Naive thymus-derived CD8-positive, alpha-beta T cell (primary cell): Measurements from ENCODE around the gene SCAPER. TPM values are rescaled to one million over a fixed set of nuclear protein-coding genes. Genes with fewer than 3 reads are reported as not detected.

Experiments
- ATAC-seq, 2 donors: fragments of 150-1000 bp; cut with Tn5 transposase in 1 of 2; sonication (Bioruptor Pico), chemical (Tn5 transposase) in 1 of 2; 1 replicate in 1 of 2; 2 replicates in 1 of 2; pipeline ENCODE4 v1.10.0; 2021; ENCODE audit warnings: mild to moderate bottlenecking in 2 of 2, moderate library complexity in 2 of 2
- POLR2A ChIA-PET: fragments of 350-600 bp; sonication (Branson Sonifier 250); formaldehyde crosslinking; loops from one replicate; lab custom pipeline; 2021; ENCODE audit warnings: antibody characterized with exemption; lab: Charles Lee
- DNase-seq, 10 donors: peaks; one replicate each; pipeline versions ENCODE4 v3.0.0 to v3.0.0-alpha.2; 2020 to 2022
- H3K27ac Mint-ChIP-seq, 10 donors: one replicate each; pipeline ENCODE4 v1.8.0; 2020 to 2022; ENCODE audit warnings: mild to moderate bottlenecking in 10 of 10, mixed read lengths in 10 of 10, moderate library complexity in 4 of 10, inconsistent platforms in 1 of 10
- H3K27me3 Mint-ChIP-seq, 5 donors: one replicate each; pipeline ENCODE4 v1.8.0; 2021 to 2022; ENCODE audit warnings: mixed read lengths in 5 of 5
- H3K36me3 Mint-ChIP-seq, 3 donors: one replicate each; pipeline ENCODE4 v1.8.0; 2020 to 2022; ENCODE audit warnings: mixed read lengths in 3 of 3, mild to moderate bottlenecking in 2 of 3, inconsistent platforms in 1 of 3
- H3K4me1 Mint-ChIP-seq, 4 donors: one replicate each; pipeline ENCODE4 v1.8.0; 2021 to 2022; ENCODE audit warnings: mixed read lengths in 4 of 4
- H3K4me3 Mint-ChIP-seq, 10 donors: one replicate each; pipeline ENCODE4 v1.8.0; 2020 to 2022; ENCODE audit warnings: mild to moderate bottlenecking in 10 of 10, mixed read lengths in 10 of 10, moderate library complexity in 6 of 10, inconsistent platforms in 1 of 10
- H3K9me3 Mint-ChIP-seq, 9 donors: one replicate each; pipeline ENCODE4 v1.8.0; 2020 to 2022; ENCODE audit warnings: mixed read lengths in 9 of 9, mild to moderate bottlenecking in 3 of 9, inconsistent platforms in 1 of 9, moderate library complexity in 1 of 9
- polyA plus RNA-seq, 3 donors: library from polyadenylated mRNA; unstranded; fragments of 300-500 nt; fragmentation: Illumina TruSeq; gene quantifications; one replicate each; pipeline ENCODE4 v1.2.3, GENCODE V29; 2021
- total RNA-seq, 8 experiments: library from RNA in 2 of 8; stranded (reverse) in 2 of 8; gene quantifications; one replicate each; pipeline ENCODE4 v1.2.3 and lab custom pipeline; 2021 to 2026

The SCAPER gene
- 10 to 100 TPM; 42.3 to 58.5 TPM for total RNA-seq
- polyA plus RNA-seq = 10 to 100 TPM; 12.3 to 17.7 (median 15.9) TPM
- total RNA-seq (lab: John Stamatoyannopoulos, UW) = 22.7 to 107 (median 57.4) reads per million in 6 experiments

- POLR2A ChIA-PET = interaction anchor here (0.6 to 6.8 kb wide), 8 partner anchors 23 to 505 kb away, joined by 3 to 49 read pairs (median 4); partner anchors contain the start of genes PSTPIP1 and RCN2
- no peaks in the 10 kb centered on the region for H3K9me3 Mint-ChIP-seq
- DNase-seq (peak; percentile 85 to 94 (median 89)), ATAC-seq (peak; percentile 88)
- H3K27ac Mint-ChIP-seq = peak within 1 kb of the TSS; percentile 93 to 98 (median 96)
- peaks cover 7 to 37% (median 26%) of the 10 kb centered on the region in 4 donors for H3K4me1 Mint-ChIP-seq
- H3K27me3 Mint-ChIP-seq = no peaks in the 10 kb centered on the region
- H3K36me3 Mint-ChIP-seq = peaks cover 0 to 5% (median 0%) of the 10 kb centered on the region in 3 donors
- peak within 1 kb of the TSS; percentile 84 to 97 (median 92) for H3K4me3 Mint-ChIP-seq
Measured at GRCh38 chr15:76905013-76905839, at the start of gene SCAPER. TSS of gene SCAPER (minus strand) at chr15:76905340. CDS start at chr15:76883817, 21,523 bp downstream.

DNA sequence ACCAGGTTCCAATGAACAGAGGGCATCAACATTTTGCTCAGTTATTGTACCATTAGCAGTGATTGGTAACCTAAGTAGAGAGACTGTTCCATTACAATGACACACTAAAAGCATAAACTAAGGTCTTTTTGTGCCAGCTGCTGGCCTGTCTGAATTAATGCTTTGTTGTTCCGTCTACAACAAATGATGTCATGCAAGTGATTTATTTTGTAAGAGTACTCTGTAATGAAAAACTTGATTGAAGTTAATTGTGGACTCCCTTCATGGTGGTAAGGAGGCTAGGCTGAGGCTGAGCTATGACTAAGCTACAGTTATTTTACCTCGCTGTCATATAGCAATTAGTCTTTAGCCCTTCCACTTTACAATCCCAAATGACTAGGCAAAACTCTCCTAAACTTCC is 49.6 kb upstream of the SCAPER start:
- no peak overlapping the region for H3K27ac Mint-ChIP-seq
- POLR2A ChIA-PET = interaction anchor here (0.7 kb wide), 1 partner anchor 11 kb away, joined by 5 read pairs; no protein-coding TSS in a partner anchor

GRCh38 chr15:76953913-76954312 is 48.8 kb upstream of the SCAPER start:
- Mint-ChIP-seq H3K4me3 (no peak overlapping the region), H3K36me3 (peaks cover 0 to 17% (median 0%) of the 10 kb centered on the region in 3 donors), H3K27ac (no peak overlapping the region), H3K9me3 (no peaks in the 10 kb centered on the region), H3K4me1 (peaks cover 0 to 14% (median 12%) of the 10 kb centered on the region in 4 donors), H3K27me3 (no peaks in the 10 kb centered on the region)
- POLR2A ChIA-PET = interaction anchor here (1.3 kb wide), 1 partner anchor 41 kb away, joined by 3 read pairs; no protein-coding TSS in a partner anchor
- ATAC-seq (no peak), DNase-seq (no peak)

More for the DNA sequence above, 49.6 kb upstream of the SCAPER start:
- Mint-ChIP-seq H3K36me3 (peaks cover 0 to 11% (median 0%) of the 10 kb centered on the region in 3 donors), H3K9me3 (no peaks in the 10 kb centered on the region), H3K27me3 (no peaks in the 10 kb centered on the region), H3K4me1 (peaks cover 0 to 14% (median 12%) of the 10 kb centered on the region in 4 donors), H3K4me3 (no peak overlapping the region)
- DNase-seq (no peak), ATAC-seq (no peak)

DNA sequence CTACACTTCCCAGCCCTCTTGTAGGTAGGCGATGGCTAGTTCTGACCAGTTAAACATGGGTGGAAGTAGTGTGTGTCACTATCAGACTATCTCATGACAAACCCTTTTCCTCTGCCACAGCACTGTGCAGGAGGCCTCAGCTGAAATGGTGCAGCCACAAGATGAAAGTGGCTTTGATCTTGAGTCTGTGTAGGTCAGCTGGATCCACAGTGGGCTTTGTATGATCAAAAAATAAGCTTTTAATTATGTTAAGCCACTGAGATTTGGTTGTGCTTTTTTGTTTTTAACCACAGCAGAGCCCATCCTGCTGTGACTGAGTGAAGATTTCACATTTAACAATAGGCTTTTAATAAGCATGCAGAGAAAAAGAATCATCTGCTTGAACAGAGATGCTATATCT is 46.1 kb upstream of the SCAPER start:
- POLR2A ChIA-PET = no interaction called here
- peak overlapping the region in 8 of 10 donors; percentile 28 to 81 (median 62) for H3K27ac Mint-ChIP-seq
- DNase-seq (no peak), ATAC-seq (peak in 1 of 2 donors; percentile 38)
- H3K4me3 Mint-ChIP-seq = no peak overlapping the region
- peaks cover 1 to 42% (median 5%) of the 10 kb centered on the region in 3 donors for H3K36me3 Mint-ChIP-seq
- H3K9me3 Mint-ChIP-seq = no peaks in the 10 kb centered on the region
- peaks cover 6 to 28% (median 19%) of the 10 kb centered on the region in 4 donors for H3K4me1 Mint-ChIP-seq
- H3K27me3 Mint-ChIP-seq = no peaks in the 10 kb centered on the region

DNA sequence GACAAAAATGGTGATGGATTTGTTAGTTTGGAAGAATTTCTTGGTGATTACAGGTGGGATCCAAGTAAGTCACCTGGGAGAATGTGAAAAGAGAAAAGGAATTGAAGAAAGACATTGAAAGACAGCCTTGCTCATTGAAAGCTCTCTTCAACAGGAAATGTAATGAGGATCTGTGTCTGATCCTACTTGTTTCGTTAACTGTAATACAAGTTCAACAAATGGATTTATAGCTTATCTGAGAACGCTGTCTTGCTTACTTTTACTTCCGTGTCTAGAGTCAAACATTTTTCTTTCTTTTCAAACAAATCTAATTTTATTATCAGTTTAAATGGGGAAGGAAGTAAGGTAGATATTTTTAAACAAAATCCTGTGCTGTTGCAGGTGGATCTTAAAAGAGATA is 42.3 kb upstream of the SCAPER start:
- no peak for DNase-seq
- H3K27ac Mint-ChIP-seq = peak overlapping the region in 8 of 10 donors; percentile 19 to 88 (median 46)
- POLR2A ChIA-PET = no interaction called here
- peaks cover 12 to 28% (median 23%) of the 10 kb centered on the region in 4 donors for H3K4me1 Mint-ChIP-seq
- peaks cover 5 to 68% (median 19%) of the 10 kb centered on the region in 3 donors for H3K36me3 Mint-ChIP-seq
- no peak for ATAC-seq
- no peak overlapping the region for H3K4me3 Mint-ChIP-seq
- no peaks in the 10 kb centered on the region for H3K27me3 Mint-ChIP-seq
- H3K9me3 Mint-ChIP-seq = peaks cover 0 to 4% (median 0%) of the 10 kb centered on the region in 9 donors

DNA sequence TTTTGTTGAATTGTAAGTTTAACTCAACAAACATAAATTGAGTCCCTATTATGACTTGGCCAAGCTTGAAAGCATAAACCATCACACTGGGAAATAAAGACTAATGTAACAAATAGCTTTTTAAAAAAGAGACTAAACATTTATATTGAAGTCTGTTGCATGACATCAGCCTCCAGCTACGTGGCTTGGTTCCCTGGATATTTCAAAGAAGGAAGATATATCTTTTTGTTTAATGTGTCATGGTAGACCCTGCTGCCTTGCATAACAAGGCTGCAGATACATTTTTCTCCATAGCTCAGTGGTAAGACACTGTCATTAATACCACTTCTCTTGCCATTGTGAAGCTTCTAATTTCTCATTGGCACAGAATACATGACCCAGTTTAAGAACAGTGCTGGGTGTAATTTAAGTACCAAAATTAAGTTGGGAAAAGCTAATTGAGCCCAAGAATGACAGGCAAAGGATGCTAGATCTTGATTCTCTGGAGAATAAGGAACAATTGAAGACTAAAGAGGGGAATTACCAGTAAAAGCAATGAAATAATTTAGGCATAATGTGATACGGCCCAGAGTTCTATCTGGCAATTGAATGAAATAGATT is 40.5 kb upstream of the SCAPER start:
- no peak for DNase-seq
- POLR2A ChIA-PET = interaction anchor here (0.6 kb wide), 1 partner anchor 15 kb away, joined by 4 read pairs; no protein-coding TSS in a partner anchor
- Mint-ChIP-seq H3K4me3 (no peak overlapping the region), H3K27ac (peak overlapping the region in 5 of 10 donors; percentile 1 to 88 (median 41)), H3K36me3 (peaks cover 5 to 77% (median 19%) of the 10 kb centered on the region in 3 donors), H3K27me3 (no peaks in the 10 kb centered on the region), H3K9me3 (peaks cover 0 to 4% (median 0%) of the 10 kb centered on the region in 9 donors), H3K4me1 (peaks cover 7 to 17% (median 12%) of the 10 kb centered on the region in 4 donors)
- no peak for ATAC-seq

- ATAC-seq (no peak), DNase-seq (no peak)
- Mint-ChIP-seq H3K4me3 (no peak overlapping the region), H3K9me3 (peaks cover 0 to 4% (median 0%) of the 10 kb centered on the region in 9 donors), H3K36me3 (peaks cover 0 to 59% (median 18%) of the 10 kb centered on the region in 3 donors), H3K27ac (no peak overlapping the region), H3K4me1 (peaks cover 7 to 17% (median 14%) of the 10 kb centered on the region in 4 donors), H3K27me3 (no peaks in the 10 kb centered on the region)
- POLR2A ChIA-PET = no interaction called here
Measured at GRCh38 chr15:76942331-76942730, 37.2 kb upstream of the SCAPER start.

- Mint-ChIP-seq H3K36me3 (peaks cover 0 to 59% (median 23%) of the 10 kb centered on the region in 3 donors), H3K9me3 (peaks cover 0 to 4% (median 0%) of the 10 kb centered on the region in 9 donors), H3K4me3 (no peak overlapping the region), H3K4me1 (peaks cover 2 to 11% (median 10%) of the 10 kb centered on the region in 4 donors), H3K27me3 (no peaks in the 10 kb centered on the region), H3K27ac (no peak overlapping the region)
- ATAC-seq (no peak), DNase-seq (no peak)
- POLR2A ChIA-PET = interaction anchor here (0.6 to 1.1 kb wide), 2 partner anchors 54 to 84 kb away, joined by 4 read pairs; no protein-coding TSS in a partner anchor
Measured at GRCh38 chr15:76941636-76942035, 36.5 kb upstream of the SCAPER start.

DNA sequence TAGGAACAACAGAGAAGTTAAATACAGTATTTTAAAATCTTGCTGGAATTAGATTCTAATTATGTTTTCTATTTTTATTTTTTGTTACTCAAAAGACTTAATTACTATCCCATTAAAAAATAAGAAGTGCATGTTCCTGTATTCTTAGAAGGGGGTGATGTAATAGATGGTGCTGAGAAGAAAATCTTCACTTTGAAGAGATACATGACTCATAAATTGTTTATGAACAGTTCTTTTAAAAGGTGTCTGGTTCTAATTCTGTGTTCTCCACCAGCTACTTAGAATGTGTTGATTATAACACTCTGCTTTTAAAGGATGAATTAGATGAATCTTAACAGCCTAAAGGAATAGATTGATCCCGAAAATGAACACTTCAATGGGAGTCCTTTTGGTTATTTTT is 34.6 kb upstream of the SCAPER start:
- ATAC-seq = no peak
- Mint-ChIP-seq H3K4me3 (no peak overlapping the region), H3K36me3 (peaks cover 4 to 57% (median 24%) of the 10 kb centered on the region in 3 donors), H3K4me1 (peaks cover 7 to 19% (median 12%) of the 10 kb centered on the region in 4 donors), H3K27ac (peak overlapping the region in 4 of 10 donors; percentile 19 to 37 (median 32)), H3K9me3 (peaks cover 0 to 4% (median 0%) of the 10 kb centered on the region in 9 donors), H3K27me3 (no peaks in the 10 kb centered on the region)
- POLR2A ChIA-PET = interaction anchor here (0.6 kb wide), 1 partner anchor 12 kb away, joined by 6 read pairs; no protein-coding TSS in a partner anchor
- DNase-seq = no peak

DNA sequence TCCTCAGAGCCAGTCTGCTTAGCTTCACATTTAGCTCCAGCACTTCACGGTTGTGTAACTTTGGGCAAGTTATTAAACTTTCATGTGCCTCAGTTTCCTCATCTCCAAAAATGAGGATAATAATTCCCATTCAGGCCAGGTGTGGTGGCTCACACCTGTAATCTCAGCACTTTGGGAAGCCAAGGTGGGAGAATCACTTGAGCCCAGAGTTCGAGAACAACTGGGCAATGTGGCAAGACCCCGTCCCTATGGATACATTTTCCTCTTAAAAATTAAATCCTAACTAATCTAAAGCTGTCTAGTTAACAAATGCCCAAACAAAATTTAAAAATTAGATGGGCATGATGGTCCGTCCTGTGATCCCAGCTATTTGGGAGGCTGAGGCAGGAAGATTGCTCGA is 33.6 kb upstream of the SCAPER start:
- no peak overlapping the region for H3K4me3 Mint-ChIP-seq
- H3K4me1 Mint-ChIP-seq = peaks cover 7 to 22% (median 10%) of the 10 kb centered on the region in 4 donors
- H3K27me3 Mint-ChIP-seq = no peaks in the 10 kb centered on the region
- H3K36me3 Mint-ChIP-seq = peaks cover 4 to 57% (median 18%) of the 10 kb centered on the region in 3 donors
- no peak for ATAC-seq
- H3K9me3 Mint-ChIP-seq = no peaks in the 10 kb centered on the region
- no peak overlapping the region for H3K27ac Mint-ChIP-seq
- no peak for DNase-seq
- POLR2A ChIA-PET = interaction anchor here (0.6 kb wide), 2 partner anchors 1474 to 1513 kb away, joined by 3 to 4 read pairs; no protein-coding TSS in a partner anchor

- Mint-ChIP-seq H3K4me3 (no peak overlapping the region), H3K9me3 (no peaks in the 10 kb centered on the region), H3K27me3 (no peaks in the 10 kb centered on the region), H3K27ac (peak overlapping the region in 1 of 10 donors; percentile 2), H3K36me3 (peaks cover 4 to 56% (median 14%) of the 10 kb centered on the region in 3 donors), H3K4me1 (peaks cover 14 to 38% (median 25%) of the 10 kb centered on the region in 4 donors)
- DNase-seq = no peak
- no peak for ATAC-seq
- POLR2A ChIA-PET = no interaction called here
Measured at GRCh38 chr15:76936671-76937070, 31.5 kb upstream of the SCAPER start.

- no peak for ATAC-seq
Measured at GRCh38 chr15:76935620-76936019, 30.5 kb upstream of the SCAPER start.

More at GRCh38 chr15:76935620-76936019, 30.5 kb upstream of the SCAPER start:
- Mint-ChIP-seq H3K36me3 (peaks cover 4 to 49% (median 14%) of the 10 kb centered on the region in 3 donors), H3K27ac (peak overlapping the region in 3 of 10 donors; percentile 4 to 70 (median 55)), H3K9me3 (no peaks in the 10 kb centered on the region), H3K27me3 (no peaks in the 10 kb centered on the region), H3K4me3 (peak overlapping the region in 2 of 10 donors; percentile 43 to 58), H3K4me1 (peaks cover 17 to 46% (median 32%) of the 10 kb centered on the region in 4 donors)
- POLR2A ChIA-PET = no interaction called here
- no peak for DNase-seq
